ENCODE measurements around the gene PAX7. TPM values are rescaled to one million over a fixed set of nuclear protein-coding genes. Genes with fewer than 3 reads are reported as not detected.

Gene PAX7
- total RNA-seq, 1 experiment from 2014 or later, result 0.15 TPM

DNA sequence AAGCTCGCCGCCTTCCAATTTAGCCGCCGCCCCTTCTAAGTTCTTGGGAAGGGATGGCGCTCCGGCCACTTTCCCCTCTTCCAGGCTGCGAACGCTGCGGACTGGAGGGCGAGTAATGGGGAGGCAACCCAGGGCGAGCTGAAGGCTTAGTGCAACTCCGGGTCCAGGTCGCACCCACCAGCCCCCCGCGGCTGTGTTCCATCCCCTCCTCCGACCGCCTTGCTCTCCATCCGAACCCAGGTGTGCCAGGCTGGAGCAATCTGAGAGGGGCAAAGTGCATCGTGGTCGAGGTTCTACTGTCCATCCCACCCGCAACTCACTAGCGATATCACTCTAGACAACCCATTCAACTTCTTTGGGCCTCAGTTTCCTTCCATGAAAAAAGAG lies 13.4 kb downstream of the PAX7 start:
- Histone ChIP-seq H2AK5ac (ENCODE audit: insufficient read length, low read length) (no peak overlapping the region), H3K4me1 (ENCODE audit: insufficient read depth, low read length) (peaks cover 5% of the 10 kb centered on the region; the same call in 1 of the 2 replicates), H3K23me2 (ENCODE audit: insufficient read length, low read depth, low read length, poor library complexity, severe bottlenecking) (peaks cover 18% of the 10 kb centered on the region), H4K20me1 (ENCODE audit: control insufficient read depth, insufficient read depth, insufficient read length) (peaks cover under 1% of the 10 kb centered on the region), H2BK15ac (ENCODE audit: low read depth, low read length) (no peak overlapping the region), H2BK20ac (ENCODE audit: low read depth, low read length, poor library complexity, severe bottlenecking) (no peak overlapping the region), H4K8ac (replicated peaks; ENCODE audit: insufficient read length, low read depth, low read length) (no peak overlapping the region), H3K27ac (ENCODE audit: insufficient read length, low read depth, low read length) (no peak overlapping the region), H3T11ph (ENCODE audit: low read length) (no peak overlapping the region), H2AFZ (ENCODE audit: low read length) (no peak overlapping the region), H3K4ac (ENCODE audit: low read depth, low read length) (no peak overlapping the region), H2BK120ac (ENCODE audit: low read depth, low read length, poor library complexity, severe bottlenecking) (no peak overlapping the region), H3K56ac (ENCODE audit: insufficient read length, low read depth, low read length) (no peak overlapping the region), H4K91ac (ENCODE audit: insufficient read length, low read depth, low read length) (no peak overlapping the region), H2BK12ac (ENCODE audit: insufficient read length, low read depth, low read length) (no peak overlapping the region), H3K27me3 (ENCODE audit: insufficient read depth, low read length) (peaks cover 78% of the 10 kb centered on the region), H3K23ac (ENCODE audit: insufficient read length, low read depth, low read length) (no peak overlapping the region), H3K18ac (ENCODE audit: insufficient read length, low read depth, low read length) (no peak overlapping the region), H3K4me2 (ENCODE audit: insufficient read depth, insufficient read length, low read length) (peak overlapping the region; percentile 33), H3K14ac (ENCODE audit: insufficient read depth, low read length) (no peak overlapping the region), H3K9me3 (ENCODE audit: control insufficient read depth, low read depth, low read length) (no peaks in the 10 kb centered on the region), H2BK5ac (ENCODE audit: insufficient read length, low read length) (no peak overlapping the region), H3K9ac (ENCODE audit: extremely low read depth, insufficient read length, low read length) (no peak overlapping the region), H4K5ac (ENCODE audit: insufficient read length, low read depth, low read length) (no peak overlapping the region), H3K79me1 (ENCODE audit: insufficient read depth, low read depth, low read length, poor library complexity, severe bottlenecking) (no peaks in the 10 kb centered on the region), H3K79me2 (ENCODE audit: insufficient read depth, low read length) (no peaks in the 10 kb centered on the region)
- Mint-ChIP-seq H3K4me1 (peaks cover 52 to 77% of the 10 kb centered on the region in 2 experiments), H3K27ac (no peak overlapping the region), H3K27me3 (ENCODE audit: low read depth) (peaks cover 99% of the 10 kb centered on the region), H3K9me3 (peaks cover 0 to 16% of the 10 kb centered on the region in 2 experiments; a peak in 4 of 5 replicates), H3K4me3 (peak overlapping the region in 1 of 2 experiments; percentile 60; a peak in 3 of 5 replicates), H3K36me3 (ENCODE audit: insufficient read depth in 1 of 3, low read depth in 3 of 3) (no peaks in the 10 kb centered on the region)
- WGBS (ENCODE audit: extremely low coverage, insufficient read length, low lambda C conversion rate), result no CpG with 5 or more reads among the region's 22 CpGs
- TF ChIP-seq CTCF (conservative IDR thresholded peaks at IDR 0.05), result no peak
- no peak for DNase-seq

Measured in H9 (cell line).